GM12878 (cell line): Measurements from ENCODE around the gene SHISA2. TPM values are rescaled to one million over a fixed set of nuclear protein-coding genes. Genes with fewer than 3 reads are reported as not detected.

ENCODE experiments used
- ATAC-seq: fragments of 200-7000 bp; cut with Tn5 transposase; 3 replicates; pipeline ENCODE4 v1.9.1; 2020; ENCODE audit warnings: mild to moderate bottlenecking, moderate library complexity
- BruUV-seq: library from RNA; stranded (reverse); fragments of 400-500 nt; replicated peaks from 2 replicates; lab custom pipeline; 2021; lab: Mats Ljungman, UMichigan
- CTCF ChIA-PET: fragments of 300-600 bp; sonication (Branson Sonifier 250); formaldehyde crosslinking; extraction: SDS; loops from one replicate; lab custom pipeline; 2021; ENCODE audit warnings: inconsistent platforms; lab: Yijun Ruan, JAX
- POLR2A ChIA-PET: fragments of 350-600 bp; formaldehyde crosslinking; extraction: SDS; loops from one replicate; lab custom pipeline; 2021; ENCODE audit warnings: inconsistent platforms; lab: Charles Lee
- RAD21 ChIA-PET: fragments of 300-600 bp; sonication (Branson Sonifier 250); formaldehyde crosslinking; loops from one replicate; lab custom pipeline; 2023; ENCODE audit warnings: antibody characterized with exemption; ENCODE audit not compliant: unreplicated experiment; lab: Charles Lee
- SMC1A ChIA-PET: fragments of 300-600 bp; sonication (Branson Sonifier 250); formaldehyde crosslinking; loops from one replicate; lab custom pipeline; 2023; ENCODE audit not compliant: unreplicated experiment, uncharacterized antibody; lab: Charles Lee
- DNase-seq: peaks from one replicate; pipeline ENCODE4 v3.0.0-alpha.2; 2011; ENCODE audit warnings: low read depth, low spot score
- FAIRE-seq: peaks from 3 replicates; lab custom pipeline; 2011; peaks lifted over from hg19 to GRCh38; lab: Jason Lieb, UNC
- H2AFZ ChIP-seq: 2 replicates; pipeline ENCODE4 v1.6.0; 2011; ENCODE audit warnings: low read depth, low read length, control low read depth; ENCODE audit not compliant: control insufficient read depth
- H3K27ac ChIP-seq: 2 replicates; pipeline ENCODE4 v1.5.1; 2011; ENCODE audit warnings: control low read depth; ENCODE audit not compliant: control insufficient read depth, insufficient read depth
- H3K27me3 ChIP-seq, 2 experiments: replicated peaks in 1 of 2; 2 replicates each; pipeline versions ENCODE4 v1.6.0 to v1.6.1; 2011; ENCODE audit warnings: low read length in 1 of 2; ENCODE audit not compliant: control insufficient read depth in 2 of 2, insufficient read depth in 2 of 2
- H3K36me3 ChIP-seq, 2 experiments: 2 replicates each; pipeline ENCODE4 v1.5.1; 2011; ENCODE audit warnings: low read length in 1 of 2; ENCODE audit not compliant: control insufficient read depth in 2 of 2, insufficient read depth in 2 of 2
- H3K4me1 ChIP-seq: 2 replicates; pipeline ENCODE4 v1.6.1; 2011; ENCODE audit warnings: mild to moderate bottlenecking, low read length, moderate library complexity, mixed read lengths; ENCODE audit not compliant: control insufficient read depth, insufficient read depth
- H3K4me2 ChIP-seq: 2 replicates; pipeline ENCODE4 v1.6.0; 2011; ENCODE audit warnings: control low read depth; ENCODE audit not compliant: control insufficient read depth, insufficient read depth
- H3K4me3 ChIP-seq: fragments of 200-600 bp; sonication (generic); 2 replicates; pipeline ENCODE4 v1.5.1; 2016
- H3K79me2 ChIP-seq: 2 replicates; pipeline ENCODE4 v1.6.0; 2011; ENCODE audit warnings: low read length; ENCODE audit not compliant: control insufficient read depth, insufficient read depth
- H3K9ac ChIP-seq: 2 replicates; pipeline ENCODE4 v1.8.0; 2011; ENCODE audit warnings: low read length, control low read depth, mixed read lengths; ENCODE audit not compliant: control insufficient read depth, insufficient read depth
- H3K9me3 ChIP-seq: replicated peaks from 3 replicates; pipeline ENCODE4 v1.5.1; 2011; ENCODE audit warnings: mild to moderate bottlenecking, low read length; ENCODE audit not compliant: control insufficient read depth, insufficient read depth
- H4K20me1 ChIP-seq: 2 replicates; pipeline ENCODE4 v1.6.0; 2011; ENCODE audit not compliant: control insufficient read depth, insufficient read depth
- BCL3 ChIP-seq: IDR thresholded peaks from 2 replicates; pipeline ENCODE4 v1.6.1; 2011; ENCODE audit warnings: borderline replicate concordance, low read depth, mild to moderate bottlenecking, moderate library complexity, low read length; ENCODE audit not compliant: insufficient read depth, poor library complexity, severe bottlenecking
- CTCF ChIP-seq, 3 experiments: IDR thresholded peaks in 2 of 3; conservative IDR thresholded peaks in 1 of 3; 2 replicates each; pipeline ENCODE4 v1.5.1; 2011; ENCODE audit warnings: low read depth in 3 of 3, low read length in 3 of 3, mild to moderate bottlenecking in 3 of 3, control low read depth in 2 of 3, moderate library complexity in 2 of 3, inconsistent platforms in 1 of 3, mixed read lengths in 1 of 3; ENCODE audit not compliant: control insufficient read depth in 2 of 3, insufficient read depth in 1 of 3; ENCODE audit errors: extremely low read depth in 1 of 3
- FOXK2 ChIP-seq: fragments of 450-650 bp; IDR thresholded peaks from 2 replicates; pipeline ENCODE4 v1.6.1; 2017; ENCODE audit warnings: mild to moderate bottlenecking, moderate library complexity
- LARP7 ChIP-seq: fragments of 450-650 bp; IDR thresholded peaks from 2 replicates; pipeline ENCODE4 v1.6.1; 2017; ENCODE audit warnings: mild to moderate bottlenecking
- PKNOX1 ChIP-seq: fragments of 450-650 bp; IDR thresholded peaks from 2 replicates; pipeline ENCODE4 v1.6.1; 2016; ENCODE audit warnings: mild to moderate bottlenecking
- POLR2AphosphoS5 ChIP-seq: IDR thresholded peaks from 2 replicates; pipeline ENCODE4 v1.6.1; 2011; ENCODE audit warnings: mild to moderate bottlenecking, low read length, inconsistent platforms
- SMARCA5 ChIP-seq: fragments of 450-650 bp; IDR thresholded peaks from 2 replicates; pipeline ENCODE4 v1.6.1; 2017; ENCODE audit warnings: mild to moderate bottlenecking
- SREBF1 ChIP-seq: IDR thresholded peaks from 2 replicates; pipeline ENCODE4 v1.6.1; 2012; ENCODE audit warnings: mild to moderate bottlenecking, low read length
- ZNF274 ChIP-seq: IDR thresholded peaks from one replicate; pipeline ENCODE4 v1.8.0; 2011; ENCODE audit not compliant: insufficient read length, insufficient read depth
- WGBS: methylation state at CpG from one replicate; pipeline ENCODE4 v1.1.6; 2016; ENCODE audit warnings: low lambda C conversion rate; ENCODE audit not compliant: insufficient replicate concordance, insufficient coverage; ENCODE audit errors: missing lambda C conversion rate; 5-methylcytosine and 5-hydroxymethylcytosine counted together
- in situ Hi-C: fragments of 300-500 bp; cut with MboI; formaldehyde crosslinking; loops from 9 replicates; pipeline ENCODE4 v1.14.3; 2018; ENCODE audit warnings: mixed read lengths
- intact Hi-C: fragments of 100-400 bp; cut with micrococcal nuclease; formaldehyde crosslinking; loops from one replicate; pipeline ENCODE4 v1.14.2; 2022; ENCODE audit not compliant: unreplicated experiment
- polyA plus RNA-seq, 11 experiments: library from polyadenylated mRNA; depleted of rRNA in 4 of 11; unstranded in 6 of 11; stranded (reverse) in 5 of 11; fragments of >200 nt; fragmentation: Nextera tagmentation in 4 of 11; fragmentation: Illumina TruSeq in 1 of 11; extraction: Ambion mirVana in 4 of 11; extraction: Trizol in 1 of 11; gene quantifications; 1 replicate in 1 of 11; 2 replicates in 10 of 11; pipeline versions ENCODE4 v1.2.1 to v1.2.3, GENCODE V29; 2011 to 2016; ENCODE audit warnings: inconsistent platforms in 2 of 11, missing spikeins in 2 of 11, low read depth in 1 of 11
- total RNA-seq, 4 experiments: library from RNA; depleted of rRNA in 3 of 4; stranded (reverse); fragments of >200 nt in 3 of 4; fragmentation: Illumina TruSeq in 1 of 4; extraction: Trizol in 1 of 4; gene quantifications; 2 replicates each; pipeline versions ENCODE4 v1.2.1 to v1.2.3, GENCODE V29; 2013 to 2021

Gene SHISA2
- total and polyA plus RNA-seq, 10 of the 15 experiments (the other 5 are each of a cell fraction or from before 2014, with no cell fraction given): 0.04 to 0.08 TPM; not detected in 8

DNA sequence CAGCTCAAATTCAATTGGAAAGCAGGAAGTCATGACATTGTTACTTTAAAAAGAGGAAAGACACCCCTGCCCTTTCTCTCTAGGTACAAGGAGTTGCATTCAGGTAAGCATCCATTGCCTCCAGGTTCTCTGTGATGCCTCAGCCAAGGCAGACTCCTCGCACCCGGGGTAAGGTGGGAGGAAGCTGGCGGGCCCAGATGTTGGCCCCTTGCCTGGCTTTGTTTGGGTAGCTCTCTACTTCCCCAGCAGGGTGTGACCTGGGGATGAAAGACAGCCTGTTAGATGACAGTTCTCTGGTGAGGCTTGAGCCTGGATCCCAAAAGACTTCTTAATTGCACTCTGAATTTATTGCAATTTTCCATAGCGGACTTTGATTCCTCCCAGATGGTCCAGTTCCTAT lies 25.6 kb downstream of the SHISA2 start:
- in situ Hi-C loops: no loop called here
- H2AFZ ChIP-seq: no peak overlapping the region
- FAIRE-seq (no peak), DNase-seq (no peak), ATAC-seq (no peak)
- no peak overlapping the region for H3K4me3 ChIP-seq
- SMC1A ChIA-PET: no interaction called here
- no peaks in the 10 kb centered on the region; a peak in 1 of 4 replicates for H3K27me3 ChIP-seq
- intact Hi-C loops: no loop called here
- BruUV-seq: no TSS peak
- RAD21 ChIA-PET: no interaction called here
- TF ChIP-seq SMARCA5 (no peak), FOXK2 (no peak), ZNF274 (no peak), LARP7 (no peak), CTCF (IDR thresholded peaks at IDR 0.05 in 2 of 3, conservative IDR thresholded peaks at IDR 0.05 in 1 of 3; ENCODE audit: control insufficient read depth in 2 of 3, extremely low read depth in 1 of 3, insufficient read depth in 1 of 3, low read depth in 3 of 3, low read length in 3 of 3) (no peak), SREBF1 (no peak), BCL3 (no peak), PKNOX1 (no peak), POLR2AphosphoS5 (no peak)
- H4K20me1 ChIP-seq: no peaks in the 10 kb centered on the region
- POLR2A ChIA-PET: no interaction called here
- no peak overlapping the region for H3K27ac ChIP-seq
- H3K4me1 ChIP-seq: no peaks in the 10 kb centered on the region
- no peak overlapping the region for H3K4me2 ChIP-seq
- 0% methylated on average over 4 of the region's 4 CpGs for WGBS
- no peak overlapping the region for H3K9ac ChIP-seq
- no peaks in the 10 kb centered on the region for H3K36me3 ChIP-seq
- CTCF ChIA-PET: no interaction called here
- H3K79me2 ChIP-seq: no peaks in the 10 kb centered on the region
- peaks cover 3% of the 10 kb centered on the region; the same call in 1 of the 3 replicates for H3K9me3 ChIP-seq
